Cerebellar nuclear complex (tissue), 1 donor: Measurements from ENCODE around the gene TADA1.
"Not testable (repeated sequence)": the region's sequence is repeated elsewhere in the genome, so short reads cannot be mapped to it uniquely, and the experiment has no call there.

Source experiments
- DNase-seq, 2 experiments: peaks; one replicate each; lab custom pipeline; 2025; lab: John Stamatoyannopoulos, UW

TADA1 gene

DNA sequence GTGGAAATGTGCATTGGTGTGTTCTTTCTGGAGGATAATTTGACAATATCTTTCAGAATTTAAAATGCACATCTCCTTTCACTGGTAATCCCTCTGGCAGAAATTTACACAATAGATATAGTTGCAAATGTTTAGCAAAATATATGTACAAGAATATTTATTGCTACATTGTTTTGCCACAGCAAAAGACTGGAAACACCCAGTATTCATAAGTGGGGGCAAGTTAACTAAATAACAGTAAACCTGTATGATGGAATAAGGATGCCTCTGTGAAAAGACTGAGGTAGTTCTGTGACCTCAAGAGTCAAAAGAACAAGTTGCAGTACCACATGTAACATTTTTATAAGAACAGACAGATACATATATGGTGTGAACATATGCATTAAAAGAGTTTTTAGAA lies 13.7 kb upstream of the TADA1 start:
- DNase-seq: no peak

DNA sequence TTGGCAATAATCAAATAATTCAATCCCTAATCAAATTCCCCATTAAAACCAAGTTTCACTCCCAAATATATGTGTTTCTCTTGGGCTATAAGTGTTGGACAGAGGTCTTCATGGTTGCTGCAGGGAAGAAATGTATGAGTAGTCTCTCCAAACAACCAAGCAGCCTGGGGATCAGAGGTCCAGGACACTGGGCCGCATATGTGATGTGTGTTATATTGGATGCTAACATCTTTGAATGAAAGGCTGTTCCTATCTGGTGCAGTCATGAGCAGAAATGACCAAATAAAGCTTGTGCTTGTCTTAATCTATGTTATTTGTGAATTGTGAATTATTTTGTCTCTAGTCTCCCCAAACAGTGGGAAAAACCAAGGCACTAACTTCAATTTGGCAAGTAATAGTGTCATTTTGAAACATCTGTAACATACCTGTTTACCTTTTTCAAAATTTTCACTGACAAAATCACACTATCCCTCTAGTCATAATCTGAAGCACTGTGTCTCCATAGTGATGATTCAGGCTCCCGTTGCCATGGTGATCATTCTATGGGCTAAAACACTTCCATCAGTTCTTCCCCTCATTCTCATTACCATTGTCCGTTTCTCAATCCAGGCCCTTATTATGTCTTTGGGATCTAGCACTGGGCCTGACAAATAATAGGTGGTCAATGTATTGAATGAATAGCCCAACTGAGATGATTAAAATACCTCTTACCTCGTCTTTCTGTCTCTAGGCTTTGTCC lies 12.5 kb upstream of the TADA1 start:
- no peak for DNase-seq

DNA sequence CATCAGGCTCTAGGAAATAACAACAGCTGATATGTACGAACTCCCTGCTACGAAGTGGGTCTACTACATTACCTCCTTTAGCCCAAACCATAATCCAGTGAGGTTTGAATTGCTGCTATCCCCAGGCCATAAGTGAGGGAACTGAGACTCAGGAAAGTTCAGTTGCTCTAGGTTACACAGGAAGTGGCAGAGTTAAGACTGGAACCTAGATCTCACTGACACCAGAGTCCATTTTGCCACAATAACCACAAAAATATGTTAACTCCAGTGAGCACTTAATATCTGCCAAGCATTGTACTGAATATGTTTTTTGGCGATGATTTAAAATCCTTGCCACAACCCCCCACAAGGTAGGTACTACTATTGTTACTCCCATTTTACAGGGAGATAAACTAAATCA lies 8.9 kb upstream of the TADA1 start:
- DNase-seq: no peak

DNA sequence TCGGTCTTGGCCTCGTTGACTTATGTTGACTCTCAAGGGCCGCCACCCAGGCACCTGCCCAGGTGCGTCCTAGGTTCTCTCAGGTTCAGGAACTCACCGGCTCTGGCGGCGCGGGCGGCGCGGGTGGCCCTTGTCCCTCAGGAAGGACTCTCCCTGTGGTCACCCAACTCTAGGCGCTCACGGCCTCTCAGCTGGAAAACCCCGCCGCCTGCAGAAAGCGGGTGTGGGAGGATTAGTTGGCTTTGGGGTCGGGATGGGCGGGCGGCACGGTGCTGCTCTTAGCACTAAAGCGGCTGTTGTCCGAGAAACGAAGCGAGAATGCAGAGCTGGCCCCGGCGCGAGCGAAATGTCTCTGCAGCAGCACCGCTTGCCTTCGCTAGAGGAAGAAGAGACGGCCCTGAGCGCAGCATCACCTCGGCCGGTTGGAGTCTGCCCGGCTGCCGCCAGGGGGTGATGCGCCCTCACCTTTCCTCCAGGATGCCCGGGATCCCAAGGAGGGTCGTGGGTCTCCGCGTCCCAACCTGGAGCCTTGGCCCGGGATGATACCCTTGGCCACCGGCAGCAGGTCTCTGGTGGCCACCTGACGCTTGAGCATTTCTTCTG lies 8.1 kb upstream of the TADA1 start:
- DNase-seq: no peak

DNA sequence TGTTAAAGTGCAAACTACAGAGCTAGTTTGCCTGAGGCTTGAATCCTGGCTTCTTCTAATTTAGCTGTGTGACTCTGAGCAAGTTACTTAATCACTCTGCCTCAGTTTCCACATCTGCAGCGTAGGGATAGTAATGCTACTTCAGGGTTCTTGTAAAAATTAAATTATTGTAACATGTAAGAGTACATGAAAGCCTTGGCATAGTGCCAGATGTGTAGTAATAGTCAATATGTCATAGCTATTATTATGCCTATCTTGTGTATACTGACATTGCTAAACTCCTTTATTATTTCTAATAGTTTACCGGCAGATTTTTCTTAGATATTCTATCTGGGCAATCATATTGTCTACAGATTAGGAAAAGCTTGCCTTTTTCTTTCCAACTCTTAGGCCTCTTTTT lies 6.8 kb upstream of the TADA1 start:
- DNase-seq: no peak

DNA sequence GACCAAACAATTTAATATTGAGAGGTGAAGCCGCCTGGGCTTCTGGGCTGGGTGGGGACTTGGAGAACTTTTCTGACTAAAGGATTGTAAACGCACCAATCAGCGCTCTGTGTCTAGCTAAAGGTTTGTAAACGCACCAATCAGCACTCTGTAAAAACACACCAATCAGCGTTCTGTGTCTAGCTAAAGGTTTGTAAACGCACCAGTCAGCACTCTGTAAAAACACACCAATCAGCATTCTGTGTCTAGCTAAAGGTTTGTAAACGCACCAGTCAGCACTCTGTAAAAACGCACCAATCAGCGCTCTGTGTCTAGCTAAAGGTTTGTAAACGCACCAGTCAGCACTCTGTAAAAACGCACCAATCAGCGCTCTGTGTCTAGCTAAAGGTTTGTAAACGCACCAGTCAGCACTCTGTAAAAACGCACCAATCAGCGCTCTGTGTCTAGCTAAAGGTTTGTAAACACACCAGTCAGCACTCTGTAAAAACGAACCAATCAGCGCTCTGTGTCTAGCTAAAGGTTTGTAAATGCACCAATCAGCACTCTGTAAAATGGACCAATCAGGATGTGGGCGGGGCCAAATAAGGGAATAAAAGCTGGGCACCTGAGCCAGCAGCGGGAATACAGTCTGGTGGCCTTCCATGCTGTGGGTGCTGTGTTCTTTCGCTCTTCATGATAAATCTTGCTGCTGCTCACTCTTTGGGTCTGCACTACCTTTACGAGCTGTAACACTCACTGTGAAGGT lies 2.3 kb upstream of the TADA1 start:
- not testable (repeated sequence) for DNase-seq

DNA sequence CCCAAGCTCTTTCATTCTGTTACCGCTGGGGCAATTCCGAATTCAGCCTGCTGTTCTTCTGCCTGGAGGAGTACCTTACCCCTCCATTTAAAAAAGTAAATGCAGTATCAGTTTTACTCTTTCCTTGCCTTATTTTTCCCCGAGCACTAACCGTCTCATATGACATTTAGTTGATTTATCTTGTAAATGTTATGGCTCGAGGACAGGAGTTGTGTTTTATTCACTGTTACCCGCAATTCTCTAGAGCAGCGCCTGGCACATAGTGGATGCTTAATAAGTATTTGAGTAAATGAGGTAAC lies 425 bp upstream of the TADA1 start:
- DNase-seq: no peak

DNA sequence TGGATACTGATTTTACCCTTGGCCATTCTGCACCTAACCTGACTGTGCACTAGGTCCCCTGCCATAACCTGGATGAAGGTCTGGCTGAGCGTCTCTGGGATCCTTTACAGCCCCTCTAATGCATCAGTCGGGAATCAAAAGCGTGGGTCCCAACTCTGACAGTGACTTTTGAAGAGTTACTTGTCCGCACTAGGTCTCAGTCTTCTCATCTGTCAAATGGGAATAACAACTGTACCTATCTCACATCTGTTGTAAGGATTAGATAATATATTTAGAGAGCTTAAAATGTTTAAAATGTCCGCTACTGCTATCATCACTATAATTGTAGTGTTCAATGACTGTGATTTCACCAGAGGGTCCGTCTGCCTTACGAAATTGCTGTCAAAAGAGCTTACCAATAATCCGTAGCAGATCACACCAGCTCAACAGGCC lies 746 bp downstream of the TADA1 start:
- DNase-seq: no peak

DNA sequence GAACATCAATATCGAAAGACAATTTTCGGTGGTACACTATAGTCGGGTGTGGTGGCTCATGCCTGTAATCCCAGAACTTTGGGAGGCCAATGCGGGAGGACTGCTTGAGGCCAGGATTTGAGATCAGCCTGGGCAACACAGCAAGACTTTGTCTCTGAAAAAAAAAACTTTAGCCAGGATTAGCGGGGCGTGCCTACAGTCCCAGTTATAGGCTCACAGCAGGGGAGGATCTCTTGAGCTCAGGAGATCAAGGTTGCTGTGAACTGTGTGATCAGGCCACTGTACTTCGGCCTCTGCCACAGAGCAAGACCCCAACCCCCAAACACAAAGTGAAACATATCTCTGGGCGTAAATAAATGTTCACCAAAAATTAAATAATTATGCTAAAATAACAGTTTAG lies 1.6 kb downstream of the TADA1 start:
- DNase-seq: no peak

DNA sequence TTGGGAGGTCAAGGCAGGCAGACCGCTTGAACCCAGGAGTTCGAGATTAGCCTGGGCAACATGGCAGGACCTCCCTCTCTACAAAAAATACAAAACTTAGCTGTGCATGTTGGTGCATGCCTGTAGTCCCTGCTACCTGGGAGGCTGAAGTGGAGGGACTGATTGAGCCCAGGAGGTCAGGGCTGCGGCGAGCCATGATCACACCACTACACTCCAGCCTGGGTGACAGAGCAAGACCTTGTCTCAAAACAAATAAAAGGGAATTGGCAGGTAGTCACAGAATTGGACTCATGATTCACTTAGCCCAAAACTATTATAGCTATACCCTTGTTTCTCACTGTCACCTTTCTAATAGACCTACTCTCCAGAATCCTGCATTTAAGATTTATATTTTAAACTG lies 5.5 kb downstream of the TADA1 start:
- DNase-seq: no peak

DNA sequence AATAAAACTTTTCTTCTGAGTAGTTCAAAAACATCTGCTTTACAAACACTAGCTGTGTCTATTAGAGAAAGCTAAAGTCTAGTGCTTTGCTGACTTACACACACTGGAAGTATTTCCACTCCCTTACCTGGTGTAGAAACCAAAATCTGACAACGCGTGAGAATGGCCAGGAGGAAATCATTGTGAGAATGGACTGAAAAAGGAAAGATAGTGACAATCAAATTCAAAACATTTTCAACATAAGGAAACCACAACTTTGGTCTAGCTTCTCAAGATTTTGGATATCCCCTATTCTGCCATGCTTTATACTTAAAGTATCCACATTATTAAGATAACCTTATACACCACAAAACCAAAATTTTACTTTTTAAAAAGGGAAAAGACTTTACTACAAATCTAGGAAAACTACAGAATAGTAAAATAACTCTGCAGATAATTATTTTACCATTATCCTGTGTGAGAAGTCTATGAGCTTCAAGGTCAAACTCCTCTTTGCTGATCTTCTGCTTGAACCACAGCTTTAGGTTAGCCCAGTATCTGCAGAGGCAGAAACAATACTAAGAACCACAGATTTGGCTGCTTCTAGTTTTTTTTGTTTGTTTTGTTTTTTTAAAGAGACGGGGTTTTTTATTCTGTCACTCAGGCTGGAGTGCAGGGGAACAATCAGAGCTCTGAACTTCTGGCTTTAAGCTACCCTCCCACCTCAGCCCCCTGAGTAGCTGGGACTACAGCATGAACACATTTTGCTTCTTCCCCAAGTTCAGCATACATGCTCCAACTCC lies 6.6 kb downstream of the TADA1 start:
- no peak for DNase-seq

DNA sequence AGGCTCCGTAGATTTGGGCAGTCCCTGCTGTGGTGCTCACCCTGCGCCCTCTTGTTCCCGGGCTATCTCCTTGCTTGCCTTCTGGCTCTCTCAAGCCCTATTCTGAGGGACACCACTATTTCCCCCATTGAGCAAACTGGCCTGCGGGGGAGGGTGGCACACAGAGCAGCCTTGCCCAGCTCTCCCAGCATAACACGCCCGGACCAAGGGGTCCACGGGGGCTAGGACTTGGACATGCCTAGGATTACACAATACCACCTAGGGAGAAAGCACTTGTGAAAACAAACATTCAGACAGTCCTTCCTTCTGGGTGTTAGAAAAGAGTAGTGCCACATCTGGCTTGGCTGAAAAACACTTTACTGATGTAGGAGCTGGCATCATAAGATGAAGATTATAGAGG lies 7.4 kb downstream of the TADA1 start:
- no peak for DNase-seq

DNA sequence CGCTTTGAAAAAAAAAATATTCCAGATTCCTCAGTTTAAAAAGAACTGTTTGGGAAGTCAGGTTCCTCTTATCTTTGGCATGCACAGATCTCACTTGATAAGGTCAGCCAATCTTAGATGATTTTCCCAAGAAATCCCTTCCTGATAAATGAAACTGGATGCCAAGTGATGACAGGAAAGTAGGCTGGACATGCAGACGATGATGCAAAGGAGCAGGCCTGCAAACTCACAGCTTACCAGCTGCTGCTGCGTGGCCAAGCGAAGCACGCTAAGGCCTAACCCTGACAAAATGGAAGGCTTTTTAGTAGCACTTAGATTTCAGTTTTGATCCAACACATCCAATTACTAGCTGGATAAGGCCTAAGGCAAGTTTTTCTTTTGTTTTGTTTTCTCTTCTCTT lies 10.1 kb downstream of the TADA1 start:
- DNase-seq: no peak

DNA sequence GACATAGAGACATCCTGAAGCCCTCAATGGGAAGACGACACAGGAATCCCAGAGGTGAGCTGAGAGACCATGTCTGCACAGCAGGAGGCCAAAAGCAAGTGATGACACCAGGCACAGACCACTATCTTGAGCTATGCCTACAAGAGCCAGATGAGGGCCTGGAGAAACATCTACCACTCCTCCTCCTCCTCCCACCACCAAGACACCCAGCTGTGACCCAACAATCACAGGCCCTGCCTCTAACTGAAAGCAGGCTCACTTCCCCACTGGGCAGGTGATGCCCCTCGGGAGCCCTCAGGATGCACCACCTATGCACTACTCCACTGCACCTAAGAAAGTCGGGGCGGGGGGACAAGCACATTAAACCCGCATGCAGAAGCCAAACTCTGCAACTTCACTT lies 16.5 kb downstream of the TADA1 start:
- no peak for DNase-seq

DNA sequence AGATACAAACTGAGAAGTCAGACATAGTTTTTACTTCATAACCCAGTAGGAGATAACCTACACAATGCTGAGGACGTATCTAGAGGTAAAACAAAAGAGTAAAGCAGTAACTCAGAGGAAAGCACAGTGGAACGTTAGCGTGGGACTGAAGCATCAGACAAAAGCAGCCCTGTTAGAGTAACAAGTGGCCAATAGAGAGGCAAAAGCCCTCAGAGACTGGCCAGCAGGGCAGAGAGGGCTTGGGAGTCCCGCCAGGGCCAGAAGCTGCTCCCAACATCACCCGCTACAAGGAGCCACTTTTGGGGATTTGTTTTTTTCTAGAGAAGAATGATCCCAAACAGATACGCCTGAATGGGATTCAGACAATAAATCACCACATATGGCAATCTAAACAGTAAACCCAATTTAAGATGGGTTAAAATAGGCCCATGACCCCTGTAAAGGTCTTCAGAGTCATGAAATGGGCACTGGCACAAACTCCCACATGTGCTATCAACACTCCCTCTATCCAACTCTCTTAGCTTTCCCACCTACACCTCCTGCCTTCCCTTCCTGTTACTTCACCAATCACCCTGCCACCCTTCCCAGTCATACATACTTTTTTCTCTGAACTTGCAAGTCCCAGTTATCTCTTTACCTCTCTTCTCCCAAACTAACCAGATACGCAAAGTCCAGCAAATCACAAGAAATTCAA lies 17.2 kb downstream of the TADA1 start:
- no peak for DNase-seq

DNA sequence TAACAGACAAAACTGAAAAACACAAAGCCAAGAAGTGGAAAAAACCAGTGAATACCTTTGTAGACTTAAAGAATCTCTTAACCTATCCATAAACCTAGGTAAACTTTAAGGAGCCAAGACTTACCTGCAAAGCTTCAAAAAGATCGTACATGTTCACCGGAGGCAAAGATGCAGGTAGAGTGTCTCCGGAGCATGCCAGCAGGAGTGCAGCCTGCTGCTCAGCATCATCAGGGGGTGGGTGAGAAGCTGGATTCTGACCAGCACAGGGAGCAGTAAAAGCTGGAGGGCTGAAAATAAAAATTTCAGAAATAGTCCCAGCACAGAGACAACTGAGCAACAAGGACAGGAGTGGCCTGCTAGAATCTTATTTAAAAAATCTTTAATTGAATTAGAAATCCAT lies 18.1 kb downstream of the TADA1 start:
- no peak for DNase-seq

DNA sequence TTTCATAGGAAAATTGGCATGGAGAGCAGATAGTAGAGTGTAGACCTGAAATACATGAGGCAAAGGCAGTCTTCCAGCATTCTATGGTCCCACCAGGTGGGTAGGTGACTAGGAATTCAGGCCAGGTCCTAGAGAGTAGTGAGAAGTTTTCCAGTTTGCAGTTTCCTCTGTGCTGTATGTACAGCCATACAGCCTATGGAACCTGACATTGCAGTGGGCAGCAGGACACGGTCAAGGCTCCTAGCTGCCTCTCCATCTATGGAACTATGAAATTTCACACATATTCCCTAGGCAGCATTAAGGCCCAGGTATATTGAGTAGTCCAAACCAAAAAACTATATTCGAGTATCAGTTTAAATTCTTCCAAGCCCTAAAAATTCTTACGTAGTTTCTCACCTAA lies 20.5 kb downstream of the TADA1 start:
- no peak for DNase-seq

DNA sequence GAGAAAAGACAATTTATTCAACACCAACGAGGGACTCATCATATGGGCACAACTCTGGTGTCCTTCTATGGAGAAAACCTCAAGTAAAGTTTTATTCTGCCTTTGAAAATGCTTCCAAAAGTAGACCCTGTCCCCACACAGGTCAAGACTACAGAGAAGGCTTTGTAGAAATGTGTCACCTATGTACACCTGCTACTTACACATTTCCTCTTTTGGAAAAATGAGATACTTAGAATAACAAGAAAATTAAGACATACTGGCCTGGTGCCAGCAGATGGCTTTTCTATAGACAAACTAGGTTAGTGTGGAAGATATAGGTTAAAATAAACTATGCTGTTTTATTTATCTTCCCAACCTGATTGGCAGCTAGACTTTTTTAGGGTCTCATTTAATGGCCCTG lies 23.1 kb downstream of the TADA1 start:
- DNase-seq: no peak

DNA sequence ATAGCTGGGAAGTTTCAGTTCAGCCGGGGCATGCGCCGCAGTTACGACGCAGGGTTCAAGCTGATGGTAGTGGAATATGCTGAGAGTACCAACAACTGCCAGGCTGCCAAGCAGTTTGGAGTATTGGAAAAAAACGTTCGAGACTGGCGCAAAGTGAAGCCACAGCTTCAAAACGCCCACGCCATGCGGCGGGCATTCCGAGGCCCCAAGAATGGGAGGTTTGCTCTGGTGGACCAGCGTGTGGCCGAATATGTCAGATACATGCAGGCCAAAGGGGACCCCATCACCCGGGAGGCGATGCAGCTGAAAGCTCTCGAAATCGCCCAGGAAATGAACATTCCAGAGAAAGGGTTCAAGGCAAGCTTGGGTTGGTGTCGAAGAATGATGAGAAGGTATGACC lies 26.9 kb downstream of the TADA1 start:
- no peak for DNase-seq

DNA sequence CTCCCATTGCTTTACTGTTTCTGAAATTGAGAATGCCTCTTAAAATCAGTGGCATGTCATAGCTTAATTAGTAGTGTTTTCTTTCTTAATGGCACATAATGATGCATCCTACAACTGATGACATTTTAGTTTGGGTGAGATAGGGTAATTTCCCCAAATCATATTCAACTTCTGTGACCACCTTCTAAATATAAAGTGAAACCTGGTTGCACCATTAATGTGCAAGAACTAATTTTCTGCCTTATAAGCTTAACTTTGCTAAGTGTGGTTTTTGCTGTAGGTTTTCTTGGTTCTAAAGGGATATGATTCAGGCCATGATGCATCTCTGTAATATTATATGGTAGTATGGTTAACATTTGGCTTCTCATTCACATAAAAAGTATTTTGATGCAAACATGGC lies 27.9 kb downstream of the TADA1 start:
- DNase-seq: no peak

DNA sequence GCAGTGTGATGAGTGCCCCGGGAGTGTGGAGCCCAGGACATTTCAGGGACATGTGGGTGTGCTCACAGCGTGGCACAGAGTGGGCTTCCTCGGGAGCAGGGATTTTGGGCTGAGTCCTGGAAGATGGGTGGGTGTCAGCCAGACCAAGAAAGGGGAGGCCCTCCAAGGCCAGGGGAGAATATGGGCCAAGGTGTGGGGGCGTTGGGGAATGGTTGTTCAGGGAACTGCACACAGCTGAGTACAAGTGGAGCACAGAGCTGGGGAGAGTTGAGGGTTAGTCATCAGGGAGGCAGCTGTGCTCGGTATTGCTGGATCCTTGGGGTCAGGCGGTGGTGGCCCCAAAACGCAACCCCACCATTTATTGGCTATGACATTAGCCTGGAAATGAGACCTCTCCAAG lies 31.3 kb downstream of the TADA1 start:
- DNase-seq: no peak
